Mesenchymal stem cell (in vitro differentiated cells and primary cell): Measurements from ENCODE around the gene DPEP1.
A peak's percentile ranks its signal among the peaks of the same experiment; 100 is the strongest.

Experiments
- DNase-seq: peaks from one replicate; pipeline ENCODE4 v3.0.0-alpha.2; 2013
- H2AFZ ChIP-seq: one replicate; pipeline ENCODE4 v1.6.1; 2013; ENCODE audit warnings: low read depth, mild to moderate bottlenecking, control low read depth, inconsistent platforms, low read length, moderate library complexity
- H2AK5ac ChIP-seq: 2 replicates; pipeline ENCODE4 v1.6.1; 2013; ENCODE audit warnings: low read length, moderate library complexity, mild to moderate bottlenecking, inconsistent platforms; ENCODE audit not compliant: severe bottlenecking
- H2BK120ac ChIP-seq: one replicate; pipeline ENCODE4 v1.6.1; 2013; ENCODE audit warnings: low read depth, mild to moderate bottlenecking, inconsistent platforms, low read length, moderate library complexity
- H2BK12ac ChIP-seq, 2 experiments: one replicate each; pipeline ENCODE4 v1.6.1; 2013; ENCODE audit warnings: inconsistent platforms in 2 of 2, low read length in 2 of 2, mild to moderate bottlenecking in 2 of 2, moderate library complexity in 2 of 2, control low read depth in 1 of 2
- H2BK15ac ChIP-seq: one replicate; pipeline ENCODE4 v1.6.1; 2013; ENCODE audit warnings: mild to moderate bottlenecking, low read depth, inconsistent platforms; ENCODE audit not compliant: poor library complexity, severe bottlenecking
- H2BK5ac ChIP-seq: 2 replicates; pipeline ENCODE4 v1.6.1; 2013; ENCODE audit warnings: low read depth, mild to moderate bottlenecking, low read length, control low read depth, inconsistent platforms; ENCODE audit not compliant: poor library complexity, severe bottlenecking
- H3K14ac ChIP-seq, 2 experiments: one replicate each; pipeline ENCODE4 v1.6.1; 2013; ENCODE audit warnings: inconsistent platforms in 2 of 2, low read length in 2 of 2, control low read depth in 1 of 2, mild to moderate bottlenecking in 1 of 2, moderate library complexity in 1 of 2
- H3K18ac ChIP-seq, 2 experiments: one replicate each; pipeline ENCODE4 v1.6.1; 2013; ENCODE audit warnings: inconsistent platforms in 2 of 2, low read length in 2 of 2, control low read depth in 1 of 2, low read depth in 1 of 2, mild to moderate bottlenecking in 1 of 2
- H3K23ac ChIP-seq, 2 experiments: one replicate each; pipeline ENCODE4 v1.6.1; 2013; ENCODE audit warnings: inconsistent platforms in 2 of 2, low read length in 2 of 2, mild to moderate bottlenecking in 2 of 2, moderate library complexity in 2 of 2, control low read depth in 1 of 2
- H3K27ac ChIP-seq: 2 replicates; pipeline ENCODE4 v1.5.1; 2013; ENCODE audit warnings: mild to moderate bottlenecking, moderate library complexity, low read length, control low read depth, inconsistent platforms; ENCODE audit not compliant: poor library complexity, severe bottlenecking
- H3K27me3 ChIP-seq, 2 experiments: 2 replicates each; pipeline versions ENCODE4 v1.6.1 to v1.7.0; 2013; ENCODE audit warnings: low read length in 2 of 2, mild to moderate bottlenecking in 2 of 2, moderate library complexity in 2 of 2, control low read depth in 1 of 2, inconsistent platforms in 1 of 2; ENCODE audit not compliant: control insufficient read depth in 1 of 2, insufficient read depth in 1 of 2
- H3K36me3 ChIP-seq, 2 experiments: 2 replicates each; pipeline versions ENCODE4 v1.6.1 to v1.7.0; 2013; ENCODE audit warnings: low read length in 2 of 2, control low read depth in 1 of 2, inconsistent platforms in 1 of 2, low read depth in 1 of 2, mild to moderate bottlenecking in 1 of 2; ENCODE audit not compliant: insufficient read depth in 2 of 2, control insufficient read depth in 1 of 2
- H3K4ac ChIP-seq, 2 experiments: one replicate each; pipeline ENCODE4 v1.6.1; 2013; ENCODE audit warnings: inconsistent platforms in 2 of 2, low read length in 2 of 2, mild to moderate bottlenecking in 2 of 2, moderate library complexity in 2 of 2, control low read depth in 1 of 2, low read depth in 1 of 2
- H3K4me1 ChIP-seq: 2 replicates; pipeline ENCODE4 v1.6.1; 2013; ENCODE audit warnings: low read depth, low read length, control low read depth; ENCODE audit not compliant: control insufficient read depth, insufficient read depth
- H3K4me2 ChIP-seq: 2 replicates; pipeline ENCODE4 v1.6.1; 2013; ENCODE audit warnings: low read length, mild to moderate bottlenecking, inconsistent platforms; ENCODE audit not compliant: poor library complexity, severe bottlenecking
- H3K4me3 ChIP-seq, 2 experiments: 2 replicates each; pipeline versions ENCODE4 v1.5.1 to v1.7.0; 2013; ENCODE audit warnings: low read length in 2 of 2, mild to moderate bottlenecking in 2 of 2, control low read depth in 1 of 2, low read depth in 1 of 2; ENCODE audit not compliant: insufficient read depth in 1 of 2
- H3K79me1 ChIP-seq: replicated peaks from 2 replicates; pipeline ENCODE4 v1.6.1; 2013; ENCODE audit warnings: mild to moderate bottlenecking, control low read depth, low read length, inconsistent platforms; ENCODE audit not compliant: poor library complexity, severe bottlenecking
- H3K9ac ChIP-seq: 2 replicates; pipeline ENCODE4 v1.7.0; 2013; ENCODE audit warnings: mild to moderate bottlenecking, low read length, moderate library complexity
- H3K9me3 ChIP-seq: 2 replicates; pipeline ENCODE4 v1.7.0; 2013; ENCODE audit warnings: mild to moderate bottlenecking, low read length; ENCODE audit not compliant: control insufficient read depth
- H4K8ac ChIP-seq: one replicate; pipeline ENCODE4 v1.6.1; 2013; ENCODE audit warnings: inconsistent platforms, mild to moderate bottlenecking, low read length, moderate library complexity
- H4K91ac ChIP-seq: one replicate; pipeline ENCODE4 v1.6.1; 2013; ENCODE audit warnings: mild to moderate bottlenecking, low read length, inconsistent platforms
- WGBS: methylation state at CpG from one replicate; pipeline ENCODE4 v1.1.7; 2013; ENCODE audit warnings: mixed read lengths; 5-methylcytosine and 5-hydroxymethylcytosine counted together

DPEP1 gene

GRCh38 chr16:89596957-89597649 lies 16.3 kb upstream of the DPEP1 start:
- H3K79me1 ChIP-seq = no peaks in the 10 kb centered on the region
- WGBS = 91% methylated on average over 17 of the region's 19 CpGs

GRCh38 chr16:89598199-89598598 lies 15.2 kb upstream of the DPEP1 start:
- peaks cover 26% of the 10 kb centered on the region for H3K4me1 ChIP-seq
- no peak overlapping the region for H2AFZ ChIP-seq
- no peaks in the 10 kb centered on the region for H3K79me1 ChIP-seq
- no peak overlapping the region for H2BK120ac ChIP-seq
- WGBS = no CpG with 5 or more reads among the region's 14 CpGs
- H3K4ac ChIP-seq = no peak overlapping the region
- no peak overlapping the region for H2BK12ac ChIP-seq
- no peak overlapping the region for H3K14ac ChIP-seq
- no peak overlapping the region for H3K4me3 ChIP-seq
- H3K27me3 ChIP-seq = no peaks in the 10 kb centered on the region
- DNase-seq = peak; percentile 77
- peaks cover 0 to 3% of the 10 kb centered on the region in 2 experiments for H3K36me3 ChIP-seq
- H3K27ac ChIP-seq = no peak overlapping the region
- H2BK15ac ChIP-seq = no peak overlapping the region
- no peak overlapping the region for H2AK5ac ChIP-seq
- H2BK5ac ChIP-seq = no peak overlapping the region
- no peak overlapping the region for H3K9ac ChIP-seq
- no peaks in the 10 kb centered on the region for H3K9me3 ChIP-seq
- no peak overlapping the region for H3K18ac ChIP-seq
- H3K4me2 ChIP-seq = no peak overlapping the region
- no peak overlapping the region for H4K91ac ChIP-seq
- H4K8ac ChIP-seq = no peak overlapping the region
- no peak overlapping the region for H3K23ac ChIP-seq

More at GRCh38 chr16:89596957-89597649, 16.3 kb upstream of the DPEP1 start:
- H2BK15ac ChIP-seq = no peak overlapping the region
- H3K4me3 ChIP-seq = no peak overlapping the region
- no peak overlapping the region for H3K27ac ChIP-seq
- H3K18ac ChIP-seq = no peak overlapping the region
- H3K4me1 ChIP-seq = peaks cover 16% of the 10 kb centered on the region
- H2BK12ac ChIP-seq = no peak overlapping the region
- H3K9ac ChIP-seq = no peak overlapping the region
- H2AFZ ChIP-seq = no peak overlapping the region
- no peak for DNase-seq
- no peak overlapping the region for H2BK120ac ChIP-seq
- H4K8ac ChIP-seq = no peak overlapping the region
- no peaks in the 10 kb centered on the region for H3K27me3 ChIP-seq
- H3K4me2 ChIP-seq = no peak overlapping the region
- no peak overlapping the region for H2BK5ac ChIP-seq
- H3K23ac ChIP-seq = no peak overlapping the region
- H2AK5ac ChIP-seq = no peak overlapping the region
- H3K4ac ChIP-seq = no peak overlapping the region
- no peak overlapping the region for H4K91ac ChIP-seq
- peaks cover 0 to 3% of the 10 kb centered on the region in 2 experiments for H3K36me3 ChIP-seq
- H3K14ac ChIP-seq = no peak overlapping the region
- no peaks in the 10 kb centered on the region for H3K9me3 ChIP-seq

GRCh38 chr16:89599451-89599858 lies 14.0 kb upstream of the DPEP1 start:
- Histone ChIP-seq H3K27ac (no peak overlapping the region), H2BK5ac (no peak overlapping the region), H3K9ac (no peak overlapping the region), H3K18ac (no peak overlapping the region), H2BK15ac (no peak overlapping the region), H4K91ac (no peak overlapping the region), H3K14ac (peak overlapping the region in 1 of 2 experiments; percentile 13), H2BK12ac (peak overlapping the region in 1 of 2 experiments; percentile 17), H3K4me3 (peak overlapping the region in 1 of 2 experiments; percentile 27), H3K4me2 (no peak overlapping the region), H3K36me3 (peaks cover 0 to 3% of the 10 kb centered on the region in 2 experiments), H2AK5ac (peak overlapping the region; percentile 69), H3K9me3 (no peaks in the 10 kb centered on the region), H2BK120ac (no peak overlapping the region), H4K8ac (no peak overlapping the region), H3K4ac (no peak overlapping the region), H2AFZ (no peak overlapping the region), H3K27me3 (no peaks in the 10 kb centered on the region), H3K23ac (no peak overlapping the region), H3K4me1 (peaks cover 27% of the 10 kb centered on the region), H3K79me1 (no peaks in the 10 kb centered on the region)
- DNase-seq = no peak
- WGBS = 41% methylated on average over 7 of the region's 8 CpGs

- Histone ChIP-seq H3K4ac (no peak overlapping the region), H3K79me1 (no peaks in the 10 kb centered on the region), H2BK15ac (no peak overlapping the region), H2BK120ac (no peak overlapping the region), H2BK5ac (no peak overlapping the region), H2AFZ (no peak overlapping the region), H2AK5ac (no peak overlapping the region), H3K14ac (no peak overlapping the region), H3K4me3 (peak overlapping the region in 1 of 2 experiments; percentile 27), H2BK12ac (peak overlapping the region in 1 of 2 experiments; percentile 17), H4K8ac (no peak overlapping the region), H3K27ac (no peak overlapping the region), H3K18ac (no peak overlapping the region), H4K91ac (no peak overlapping the region), H3K4me2 (no peak overlapping the region), H3K36me3 (peaks cover 0 to 3% of the 10 kb centered on the region in 2 experiments), H3K23ac (no peak overlapping the region), H3K9ac (no peak overlapping the region), H3K9me3 (no peaks in the 10 kb centered on the region), H3K27me3 (peaks cover 0 to 4% of the 10 kb centered on the region in 2 experiments), H3K4me1 (peaks cover 27% of the 10 kb centered on the region)
- no peak for DNase-seq
- 91% methylated on average over 10 of the region's 10 CpGs for WGBS
Measured at GRCh38 chr16:89599902-89600301, 13.5 kb upstream of the DPEP1 start.
